Hepatocyte (in vitro differentiated cells): ENCODE results near the gene EMC8. TPM values are rescaled to one million over a fixed set of nuclear protein-coding genes. Genes with fewer than 3 reads are reported as not detected.

Experiments used
- DNase-seq: peaks from one replicate; pipeline ENCODE4 v3.0.0-alpha.2; 2016; ENCODE audit warnings: low spot score
- H2AFZ ChIP-seq: fragments of 200-600 bp; sonication (generic); 2 replicates; pipeline ENCODE4 v1.6.0; 2016; ENCODE audit warnings: antibody characterized with exemption, mild to moderate bottlenecking
- H3K27ac ChIP-seq: fragments of 200-600 bp; sonication (generic); 2 replicates; pipeline ENCODE4 v1.5.1; 2016; ENCODE audit warnings: mild to moderate bottlenecking
- H3K27me3 ChIP-seq: fragments of 200-600 bp; sonication (generic); 2 replicates; pipeline ENCODE4 v1.6.1; 2016
- H3K36me3 ChIP-seq: fragments of 200-600 bp; sonication (generic); replicated peaks from 2 replicates; pipeline ENCODE4 v1.5.1; 2016; ENCODE audit warnings: low read depth; ENCODE audit not compliant: insufficient read depth
- H3K4me1 ChIP-seq: fragments of 200-600 bp; sonication (generic); 2 replicates; pipeline ENCODE4 v1.5.1; 2016; ENCODE audit warnings: mild to moderate bottlenecking, moderate library complexity; ENCODE audit not compliant: insufficient read depth
- H3K4me2 ChIP-seq: fragments of 200-600 bp; sonication (generic); 2 replicates; pipeline ENCODE4 v1.6.0; 2016
- H3K4me3 ChIP-seq: fragments of 200-600 bp; sonication (generic); 2 replicates; pipeline ENCODE4 v1.5.1; 2016; ENCODE audit warnings: mild to moderate bottlenecking
- H3K79me2 ChIP-seq: fragments of 200-600 bp; sonication (generic); 2 replicates; pipeline ENCODE4 v1.6.0; 2017; ENCODE audit warnings: mild to moderate bottlenecking
- H3K9me2 ChIP-seq: fragments of 200-600 bp; sonication (generic); replicated peaks from 2 replicates; pipeline ENCODE4 v1.6.0; 2017; ENCODE audit warnings: mild to moderate bottlenecking; ENCODE audit not compliant: insufficient read depth
- H3K9me3 ChIP-seq: fragments of 200-600 bp; sonication (generic); 2 replicates; pipeline ENCODE4 v1.5.1; 2016; ENCODE audit warnings: low read depth, mild to moderate bottlenecking
- H4K20me1 ChIP-seq: fragments of 200-600 bp; sonication (generic); 2 replicates; pipeline ENCODE4 v1.6.0; 2016; ENCODE audit warnings: mild to moderate bottlenecking; ENCODE audit not compliant: insufficient read depth, poor library complexity, severe bottlenecking
- CTCF ChIP-seq: fragments of 200-600 bp; sonication (generic); IDR thresholded peaks from 2 replicates; pipeline ENCODE4 v1.5.1; 2016; ENCODE audit warnings: antibody characterized with exemption, mild to moderate bottlenecking; ENCODE audit not compliant: poor library complexity
- EZH2 ChIP-seq: fragments of 200-600 bp; sonication (generic); IDR thresholded peaks from 2 replicates; pipeline ENCODE4 v1.6.1; 2016; ENCODE audit warnings: antibody characterized with exemption, mild to moderate bottlenecking, borderline replicate concordance
- EZH2phosphoT487 ChIP-seq: fragments of 200-600 bp; sonication (generic); IDR thresholded peaks from one replicate; pipeline ENCODE4 v1.6.1; 2018; ENCODE audit warnings: antibody characterized with exemption, mild to moderate bottlenecking, low read depth, moderate library complexity; ENCODE audit not compliant: unreplicated experiment, severe bottlenecking
- WGBS: methylation state at CpG from one replicate; pipeline ENCODE4 v1.1.6; 2016; ENCODE audit warnings: low lambda C conversion rate; ENCODE audit errors: missing lambda C conversion rate; 5-methylcytosine and 5-hydroxymethylcytosine counted together
- polyA plus RNA-seq: library from polyadenylated mRNA; unstranded; fragments of >200 nt; fragmentation: Nextera tagmentation; extraction: Ambion mirVana; gene quantifications from 2 replicates; pipeline ENCODE4 v1.2.1, GENCODE V29; 2016
- total RNA-seq: library from RNA; depleted of rRNA; stranded (reverse); fragments of >200 nt; gene quantifications from 2 replicates; pipeline ENCODE4 v1.2.3, GENCODE V29; 2014

EMC8 gene
- total and polyA plus RNA-seq, 2 experiments from 2014 or later, result 35.0 to 50.6 TPM

DNA sequence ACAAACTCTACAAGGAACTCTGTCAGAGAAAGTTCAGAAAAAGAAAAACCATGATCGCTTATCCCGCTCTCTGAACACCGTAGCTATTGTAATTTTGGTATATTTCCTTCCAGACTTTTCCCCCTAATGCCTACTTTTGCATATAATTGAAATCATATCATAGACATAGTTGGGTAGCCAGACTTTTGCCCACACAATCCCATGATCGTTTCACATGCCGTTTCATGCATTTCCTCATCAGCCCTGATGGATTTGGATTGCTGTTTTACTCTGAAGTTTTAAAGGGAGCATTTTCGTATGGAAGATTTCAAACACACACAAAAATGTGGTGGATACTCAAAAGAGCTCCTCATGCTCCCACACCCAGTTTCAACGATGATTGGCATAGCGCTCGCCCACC lies 31.5 kb upstream of the EMC8 start:
- Histone ChIP-seq H3K79me2 (no peaks in the 10 kb centered on the region), H3K27ac (no peak overlapping the region), H4K20me1 (no peaks in the 10 kb centered on the region), H3K4me2 (no peak overlapping the region), H3K9me3 (no peaks in the 10 kb centered on the region), H3K4me3 (no peak overlapping the region), H3K4me1 (no peaks in the 10 kb centered on the region), H3K27me3 (no peaks in the 10 kb centered on the region), H2AFZ (no peak overlapping the region), H3K36me3 (no peaks in the 10 kb centered on the region), H3K9me2 (no peaks in the 10 kb centered on the region)
- no peak for DNase-seq
- 90% methylated on average over 9 of the region's 9 CpGs for WGBS
- TF ChIP-seq CTCF (no peak), EZH2 (no peak), EZH2phosphoT487 (no peak)

GRCh38 chr16:85829751-85830445 lies 30.6 kb upstream of the EMC8 start:
- H3K4me3 ChIP-seq, result no peak overlapping the region
- H3K36me3 ChIP-seq, result no peaks in the 10 kb centered on the region
- WGBS, result 84% methylated on average over 24 of the region's 24 CpGs
- H4K20me1 ChIP-seq, result no peaks in the 10 kb centered on the region
- TF ChIP-seq EZH2 (no peak), EZH2phosphoT487 (no peak), CTCF (no peak)
- H3K9me2 ChIP-seq, result no peaks in the 10 kb centered on the region
- no peaks in the 10 kb centered on the region for H3K9me3 ChIP-seq
- no peak for DNase-seq
- no peak overlapping the region for H3K27ac ChIP-seq
- no peaks in the 10 kb centered on the region for H3K79me2 ChIP-seq
- no peaks in the 10 kb centered on the region for H3K4me1 ChIP-seq
- H3K4me2 ChIP-seq, result no peak overlapping the region
- H2AFZ ChIP-seq, result no peak overlapping the region
- no peaks in the 10 kb centered on the region for H3K27me3 ChIP-seq

GRCh38 chr16:85829171-85829719 lies 29.9 kb upstream of the EMC8 start:
- Histone ChIP-seq H3K4me3 (no peak overlapping the region), H3K4me1 (no peaks in the 10 kb centered on the region), H3K36me3 (no peaks in the 10 kb centered on the region), H3K27ac (no peak overlapping the region), H3K9me3 (no peaks in the 10 kb centered on the region), H3K27me3 (no peaks in the 10 kb centered on the region), H3K4me2 (no peak overlapping the region), H3K79me2 (no peaks in the 10 kb centered on the region), H3K9me2 (no peaks in the 10 kb centered on the region), H4K20me1 (no peaks in the 10 kb centered on the region), H2AFZ (no peak overlapping the region)
- 93% methylated on average over 15 of the region's 15 CpGs for WGBS
- TF ChIP-seq EZH2phosphoT487, result no peak
- TF ChIP-seq CTCF, result no peak
- TF ChIP-seq EZH2, result no peak
- DNase-seq, result no peak
